Measurements from ENCODE around the gene NTSR1. TPM values are rescaled to one million over a fixed set of nuclear protein-coding genes. Genes with fewer than 3 reads are reported as not detected.
A peak's percentile ranks its signal among the peaks of the same experiment; 100 is the strongest.

NTSR1 gene
- total and polyA plus RNA-seq, 2 of the 13 experiments (the other 11 are each of a cell fraction or from before 2014, with no cell fraction given), result 0.09 to 0.12 TPM

- TF ChIP-seq, protein P1, sequence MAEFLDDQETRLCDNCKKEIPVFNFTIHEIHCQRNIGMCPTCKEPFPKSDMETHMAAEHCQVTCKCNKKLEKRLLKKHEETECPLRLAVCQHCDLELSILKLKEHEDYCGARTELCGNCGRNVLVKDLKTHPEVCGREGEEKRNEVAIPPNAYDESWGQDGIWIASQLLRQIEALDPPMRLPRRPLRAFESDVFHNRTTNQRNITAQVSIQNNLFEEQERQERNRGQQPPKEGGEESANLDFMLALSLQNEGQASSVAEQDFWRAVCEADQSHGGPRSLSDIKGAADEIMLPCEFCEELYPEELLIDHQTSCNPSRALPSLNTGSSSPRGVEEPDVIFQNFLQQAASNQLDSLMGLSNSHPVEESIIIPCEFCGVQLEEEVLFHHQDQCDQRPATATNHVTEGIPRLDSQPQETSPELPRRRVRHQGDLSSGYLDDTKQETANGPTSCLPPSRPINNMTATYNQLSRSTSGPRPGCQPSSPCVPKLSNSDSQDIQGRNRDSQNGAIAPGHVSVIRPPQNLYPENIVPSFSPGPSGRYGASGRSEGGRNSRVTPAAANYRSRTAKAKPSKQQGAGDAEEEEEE (CRISPR knock-in tag; IDR thresholded peaks at IDR 0.05; ENCODE audit: borderline replicate concordance), result no peak
- TF ChIP-seq ZNF256 (CRISPR knock-in tag; conservative IDR thresholded peaks at IDR 0.05) (peak; percentile 84), NFKB2 (CRISPR knock-in tag; IDR thresholded peaks at IDR 0.05; ENCODE audit: borderline replicate concordance) (peak; percentile 85), ZNF781 (CRISPR knock-in tag; IDR thresholded peaks at IDR 0.05; ENCODE audit: borderline replicate concordance, not compliant biosample characterization) (peak; percentile 83), ZFP36L2 (CRISPR knock-in tag; IDR thresholded peaks at IDR 0.05) (no peak), ZNF747 (CRISPR knock-in tag; IDR thresholded peaks at IDR 0.05; ENCODE audit: borderline replicate concordance) (no peak; the same call in 1 of the 2 replicates), BORCS8-MEF2B (CRISPR knock-in tag; IDR thresholded peaks at IDR 0.05) (peak; percentile 81), ZNF570 (CRISPR knock-in tag; IDR thresholded peaks at IDR 0.05; ENCODE audit: borderline replicate concordance) (peak; percentile 22; the same call in 1 of the 2 replicates), ZNF557 (CRISPR knock-in tag; IDR thresholded peaks at IDR 0.05) (peak; percentile 2; the same call in 1 of the 2 replicates), HMGXB3 (CRISPR knock-in tag; IDR thresholded peaks at IDR 0.05; ENCODE audit: borderline replicate concordance) (peak; percentile 81), ZNF263 (CRISPR knock-in tag; IDR thresholded peaks at IDR 0.05) (peak; percentile 75), CREB1 (IDR thresholded peaks at IDR 0.05) (no peak), CREB1 (CRISPR knock-in tag; IDR thresholded peaks at IDR 0.05) (no peak), HNRNPL (IDR thresholded peaks at IDR 0.05; ENCODE audit: low read depth, low read length) (peak; percentile 96), ZSCAN22 (CRISPR knock-in tag; IDR thresholded peaks at IDR 0.05) (no peak; the same call in 1 of the 2 replicates)
- TF ChIP-seq, protein P2, sequence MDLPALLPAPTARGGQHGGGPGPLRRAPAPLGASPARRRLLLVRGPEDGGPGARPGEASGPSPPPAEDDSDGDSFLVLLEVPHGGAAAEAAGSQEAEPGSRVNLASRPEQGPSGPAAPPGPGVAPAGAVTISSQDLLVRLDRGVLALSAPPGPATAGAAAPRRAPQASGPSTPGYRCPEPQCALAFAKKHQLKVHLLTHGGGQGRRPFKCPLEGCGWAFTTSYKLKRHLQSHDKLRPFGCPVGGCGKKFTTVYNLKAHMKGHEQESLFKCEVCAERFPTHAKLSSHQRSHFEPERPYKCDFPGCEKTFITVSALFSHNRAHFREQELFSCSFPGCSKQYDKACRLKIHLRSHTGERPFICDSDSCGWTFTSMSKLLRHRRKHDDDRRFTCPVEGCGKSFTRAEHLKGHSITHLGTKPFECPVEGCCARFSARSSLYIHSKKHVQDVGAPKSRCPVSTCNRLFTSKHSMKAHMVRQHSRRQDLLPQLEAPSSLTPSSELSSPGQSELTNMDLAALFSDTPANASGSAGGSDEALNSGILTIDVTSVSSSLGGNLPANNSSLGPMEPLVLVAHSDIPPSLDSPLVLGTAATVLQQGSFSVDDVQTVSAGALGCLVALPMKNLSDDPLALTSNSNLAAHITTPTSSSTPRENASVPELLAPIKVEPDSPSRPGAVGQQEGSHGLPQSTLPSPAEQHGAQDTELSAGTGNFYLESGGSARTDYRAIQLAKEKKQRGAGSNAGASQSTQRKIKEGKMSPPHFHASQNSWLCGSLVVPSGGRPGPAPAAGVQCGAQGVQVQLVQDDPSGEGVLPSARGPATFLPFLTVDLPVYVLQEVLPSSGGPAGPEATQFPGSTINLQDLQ (CRISPR knock-in tag; IDR thresholded peaks at IDR 0.05), result peak; percentile 69; the same call in 1 of the 2 replicates
- TF ChIP-seq, protein P3, sequence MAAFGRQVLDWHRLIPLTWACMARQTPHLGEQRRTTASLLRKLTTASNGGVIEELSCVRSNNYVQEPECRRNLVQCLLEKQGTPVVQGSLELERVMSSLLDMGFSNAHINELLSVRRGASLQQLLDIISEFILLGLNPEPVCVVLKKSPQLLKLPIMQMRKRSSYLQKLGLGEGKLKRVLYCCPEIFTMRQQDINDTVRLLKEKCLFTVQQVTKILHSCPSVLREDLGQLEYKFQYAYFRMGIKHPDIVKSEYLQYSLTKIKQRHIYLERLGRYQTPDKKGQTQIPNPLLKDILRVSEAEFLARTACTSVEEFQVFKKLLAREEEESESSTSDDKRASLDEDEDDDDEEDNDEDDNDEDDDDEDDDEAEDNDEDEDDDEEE (CRISPR knock-in tag; IDR thresholded peaks at IDR 0.05), result peak; percentile 60; the same call in 1 of the 2 replicates
Observed at GRCh38 chr20:62805711-62806382, 97.2 kb downstream of the NTSR1 start (continued).
